ENCODE data around the gene MYRIP. TPM values are rescaled to one million over a fixed set of nuclear protein-coding genes. Genes with fewer than 3 reads are reported as not detected.

MYRIP gene
- total RNA-seq, 1 experiment from 2014 or later = 0.44 TPM

GRCh38 chr3:40068636-40069035 is 259.2 kb downstream of the MYRIP start:
- Histone ChIP-seq H3K4me1 (ENCODE audit: control insufficient read depth in 1 of 2, insufficient read depth in 2 of 2, low read length in 2 of 2) (no peaks in the 10 kb centered on the region), H4K20me1 (ENCODE audit: insufficient read depth) (no peaks in the 10 kb centered on the region), H3K36me3 (ENCODE audit: control insufficient read depth in 1 of 2, insufficient read depth in 2 of 2, low read length in 2 of 2) (no peaks in the 10 kb centered on the region), H3K9ac (ENCODE audit: low read length) (no peak overlapping the region), H2AFZ (ENCODE audit: low read depth, low read length, poor library complexity, severe bottlenecking) (no peak overlapping the region), H3K27me3 (ENCODE audit: insufficient read depth, low read length) (no peaks in the 10 kb centered on the region), H3K27ac (ENCODE audit: low read depth, low read length) (no peak overlapping the region), H3K4me2 (ENCODE audit: low read length) (no peak overlapping the region), H3K4me3 (replicated peaks in 1 of 2; ENCODE audit: low read depth in 1 of 2, low read length in 2 of 2) (no peak overlapping the region), H3K79me2 (ENCODE audit: insufficient read depth, low read length) (no peaks in the 10 kb centered on the region), H3K9me3 (ENCODE audit: control insufficient read depth in 1 of 2, insufficient read depth in 1 of 2, low read depth in 1 of 2, low read length in 2 of 2) (no peaks in the 10 kb centered on the region), H3K9me2 (ENCODE audit: insufficient read depth) (no peaks in the 10 kb centered on the region)
- ATAC-seq = no peak
- BruUV-seq (replicated peaks) = no TSS peak
- POLR2A ChIA-PET = no interaction called here
- intact Hi-C loops (cut with micrococcal nuclease) = no loop called here
- DNase-seq (ENCODE audit: low read depth, low spot score) = no peak
- RAD21 ChIA-PET (ENCODE audit: low non-redundant PET in 1 of 2, low total read pairs in 2 of 2, uncharacterized antibody in 2 of 2, unreplicated experiment in 2 of 2) = no interaction called here
- CTCF ChIA-PET = no interaction called here
- TF ChIP-seq SRF (IDR thresholded peaks at IDR 0.05; ENCODE audit: low read depth) = no peak

- no peak for DNase-seq (ENCODE audit: low read depth, low spot score)
- no peak for ATAC-seq
- Histone ChIP-seq H3K4me3 (replicated peaks in 1 of 2; ENCODE audit: low read depth in 1 of 2, low read length in 2 of 2) (no peak overlapping the region), H4K20me1 (ENCODE audit: insufficient read depth) (no peaks in the 10 kb centered on the region), H2AFZ (ENCODE audit: low read depth, low read length, poor library complexity, severe bottlenecking) (no peak overlapping the region), H3K27ac (ENCODE audit: low read depth, low read length) (no peak overlapping the region), H3K4me2 (ENCODE audit: low read length) (no peak overlapping the region), H3K4me1 (ENCODE audit: control insufficient read depth in 1 of 2, insufficient read depth in 2 of 2, low read length in 2 of 2) (no peaks in the 10 kb centered on the region), H3K79me2 (ENCODE audit: insufficient read depth, low read length) (no peaks in the 10 kb centered on the region), H3K36me3 (ENCODE audit: control insufficient read depth in 1 of 2, insufficient read depth in 2 of 2, low read length in 2 of 2) (no peaks in the 10 kb centered on the region), H3K9me2 (ENCODE audit: insufficient read depth) (no peaks in the 10 kb centered on the region), H3K9me3 (ENCODE audit: control insufficient read depth in 1 of 2, insufficient read depth in 1 of 2, low read depth in 1 of 2, low read length in 2 of 2) (no peaks in the 10 kb centered on the region), H3K9ac (ENCODE audit: low read length) (no peak overlapping the region), H3K27me3 (ENCODE audit: insufficient read depth, low read length) (no peaks in the 10 kb centered on the region)
- ChIA-PET POLR2A (no interaction called here), CTCF (no interaction called here), RAD21 (ENCODE audit: low non-redundant PET in 1 of 2, low total read pairs in 2 of 2, uncharacterized antibody in 2 of 2, unreplicated experiment in 2 of 2) (no interaction called here)
- intact Hi-C loops (cut with micrococcal nuclease) = no loop called here
- BruUV-seq (replicated peaks) = no TSS peak
- TF ChIP-seq CBX3 (IDR thresholded peaks at IDR 0.05; ENCODE audit: low read depth) = no peak
- no peak for TF ChIP-seq SP1 (IDR thresholded peaks at IDR 0.05; ENCODE audit: low read depth)
- TF ChIP-seq YY1 (IDR thresholded peaks at IDR 0.05; ENCODE audit: extremely low read depth, insufficient replicate concordance, low read depth, low read length) = no peak
- TF ChIP-seq ELF1 (IDR thresholded peaks at IDR 0.05; ENCODE audit: borderline replicate concordance, low read depth) = no peak
- no peak for TF ChIP-seq SRF (IDR thresholded peaks at IDR 0.05; ENCODE audit: low read depth)
- TF ChIP-seq CTCF (IDR thresholded peaks at IDR 0.05 in 2 of 3, conservative IDR thresholded peaks at IDR 0.05 in 1 of 3; ENCODE audit: borderline replicate concordance in 1 of 3, insufficient read depth in 1 of 3, low read depth in 2 of 3, low read length in 2 of 3) = no peak
- TF ChIP-seq FOSL1 (IDR thresholded peaks at IDR 0.05; ENCODE audit: low read depth) = no peak
- TF ChIP-seq EZH2 (IDR thresholded peaks at IDR 0.05) = no peak
- no peak for TF ChIP-seq ZBTB33 (IDR thresholded peaks at IDR 0.05; ENCODE audit: extremely low read depth, insufficient replicate concordance, low read length)
- TF ChIP-seq POLR2AphosphoS5 (IDR thresholded peaks at IDR 0.05; ENCODE audit: low read depth, low read length) = no peak
- no peak for TF ChIP-seq EZH2phosphoT487 (IDR thresholded peaks at IDR 0.05; ENCODE audit: borderline replicate concordance)
- TF ChIP-seq POLR2A (IDR thresholded peaks at IDR 0.05; ENCODE audit: borderline replicate concordance, extremely low read depth, insufficient read depth, insufficient read length) = no peak
- TF ChIP-seq ATF3 (IDR thresholded peaks at IDR 0.05) = no peak
- no peak for TF ChIP-seq EGR1 (IDR thresholded peaks at IDR 0.05; ENCODE audit: low read depth)
- no peak for TF ChIP-seq ZFX (IDR thresholded peaks at IDR 0.05)
- no peak for TF ChIP-seq ZNF274 (IDR thresholded peaks at IDR 0.05; ENCODE audit: low read depth, low read length)
Measured at GRCh38 chr3:40070816-40071215, 261.4 kb downstream of the MYRIP start.

Measured in HCT116 (cell line).